ENCODE measurements around the gene NCOA5. TPM values are rescaled to one million over a fixed set of nuclear protein-coding genes. Genes with fewer than 3 reads are reported as not detected.

The NCOA5 gene
- total RNA-seq, 1 donor from 2014 or later: 10.3 TPM

GRCh38 chr20:46046588-46047310, 43.0 kb downstream of the NCOA5 start:
- Histone ChIP-seq H3F3A (ENCODE audit: low read depth) (no peaks in the 10 kb centered on the region), H3K79me2 (ENCODE audit: low read depth) (no peaks in the 10 kb centered on the region), H3K36me3 (no peaks in the 10 kb centered on the region), H3K27me3 (peaks cover 76% of the 10 kb centered on the region), H3K4me1 (no peaks in the 10 kb centered on the region), H2AFZ (replicated peaks) (no peak overlapping the region), H3K4me2 (no peak overlapping the region), H3K9ac (no peak overlapping the region), H4K20me1 (ENCODE audit: low read depth) (peaks cover 26% of the 10 kb centered on the region), H3K9me3 (ENCODE audit: low read depth) (no peaks in the 10 kb centered on the region), H3K4me3 (no peak overlapping the region), H3K27ac (no peak overlapping the region)
- Mint-ChIP-seq H3K4me3 (peak overlapping the region; percentile 1), H3K4me1 (no peaks in the 10 kb centered on the region), H3K9me3 (no peaks in the 10 kb centered on the region), H3K27ac (no peak overlapping the region), H3K27me3 (ENCODE audit: insufficient read depth, low read depth) (peaks cover 21% of the 10 kb centered on the region), H3K36me3 (no peaks in the 10 kb centered on the region)
- TF ChIP-seq EZH2 (IDR thresholded peaks at IDR 0.05): no peak
- TF ChIP-seq CTCF (IDR thresholded peaks at IDR 0.05): no peak
- no peak for TF ChIP-seq EZH2phosphoT487 (IDR thresholded peaks at IDR 0.05)
- no peak for DNase-seq (ENCODE audit: low spot score)

- H4K20me1 ChIP-seq (ENCODE audit: low read depth): peaks cover 42% of the 10 kb centered on the region
- H3K36me3 ChIP-seq: no peaks in the 10 kb centered on the region
- Mint-ChIP-seq H3K27me3 (ENCODE audit: insufficient read depth, low read depth) (peaks cover 26% of the 10 kb centered on the region), H3K36me3 (no peaks in the 10 kb centered on the region), H3K4me3 (no peak overlapping the region), H3K9me3 (peaks cover 2% of the 10 kb centered on the region), H3K4me1 (peaks cover 3% of the 10 kb centered on the region), H3K27ac (no peak overlapping the region)
- no peak overlapping the region for H3K9ac ChIP-seq
- peaks cover 78% of the 10 kb centered on the region for H3K27me3 ChIP-seq
- TF ChIP-seq EZH2 (IDR thresholded peaks at IDR 0.05) (no peak), EZH2phosphoT487 (IDR thresholded peaks at IDR 0.05) (no peak), CTCF (IDR thresholded peaks at IDR 0.05) (no peak)
- H2AFZ ChIP-seq (replicated peaks): no peak overlapping the region
- no peak for DNase-seq (ENCODE audit: low spot score)
- no peaks in the 10 kb centered on the region for H3K9me3 ChIP-seq (ENCODE audit: low read depth)
- H3K4me1 ChIP-seq: no peaks in the 10 kb centered on the region
- H3K4me2 ChIP-seq: no peak overlapping the region
- H3F3A ChIP-seq (ENCODE audit: low read depth): no peaks in the 10 kb centered on the region
- no peak overlapping the region for H3K27ac ChIP-seq
- H3K4me3 ChIP-seq: no peak overlapping the region
- H3K79me2 ChIP-seq (ENCODE audit: low read depth): no peaks in the 10 kb centered on the region
Measured at GRCh38 chr20:46044896-46045295, 44.9 kb downstream of the NCOA5 start.

- no peaks in the 10 kb centered on the region for H3K36me3 ChIP-seq
- Mint-ChIP-seq H3K9me3 (peaks cover 2% of the 10 kb centered on the region), H3K27ac (no peak overlapping the region), H3K4me1 (peaks cover 3% of the 10 kb centered on the region), H3K36me3 (no peaks in the 10 kb centered on the region), H3K27me3 (ENCODE audit: insufficient read depth, low read depth) (peaks cover 26% of the 10 kb centered on the region), H3K4me3 (no peak overlapping the region)
- H2AFZ ChIP-seq (replicated peaks): no peak overlapping the region
- no peaks in the 10 kb centered on the region for H3K9me3 ChIP-seq (ENCODE audit: low read depth)
- H4K20me1 ChIP-seq (ENCODE audit: low read depth): peaks cover 42% of the 10 kb centered on the region
- TF ChIP-seq CTCF (IDR thresholded peaks at IDR 0.05): no peak
- no peak for TF ChIP-seq EZH2 (IDR thresholded peaks at IDR 0.05)
- no peak for TF ChIP-seq EZH2phosphoT487 (IDR thresholded peaks at IDR 0.05)
- DNase-seq (ENCODE audit: low spot score): no peak
- H3K9ac ChIP-seq: no peak overlapping the region
- H3F3A ChIP-seq (ENCODE audit: low read depth): no peaks in the 10 kb centered on the region
- H3K27me3 ChIP-seq: peaks cover 78% of the 10 kb centered on the region
- H3K27ac ChIP-seq: no peak overlapping the region
- H3K4me3 ChIP-seq: no peak overlapping the region
- no peaks in the 10 kb centered on the region for H3K79me2 ChIP-seq (ENCODE audit: low read depth)
- no peak overlapping the region for H3K4me2 ChIP-seq
- H3K4me1 ChIP-seq: no peaks in the 10 kb centered on the region
Measured at GRCh38 chr20:46043556-46043955, 46.2 kb downstream of the NCOA5 start.
